Measurements from ENCODE around the gene FAM131A. TPM values are rescaled to one million over a fixed set of nuclear protein-coding genes. Genes with fewer than 3 reads are reported as not detected.

The FAM131A gene
- total and polyA plus RNA-seq, 5 experiments from 2014 or later, result 0.98 to 9.0 (median 1.8) TPM

DNA sequence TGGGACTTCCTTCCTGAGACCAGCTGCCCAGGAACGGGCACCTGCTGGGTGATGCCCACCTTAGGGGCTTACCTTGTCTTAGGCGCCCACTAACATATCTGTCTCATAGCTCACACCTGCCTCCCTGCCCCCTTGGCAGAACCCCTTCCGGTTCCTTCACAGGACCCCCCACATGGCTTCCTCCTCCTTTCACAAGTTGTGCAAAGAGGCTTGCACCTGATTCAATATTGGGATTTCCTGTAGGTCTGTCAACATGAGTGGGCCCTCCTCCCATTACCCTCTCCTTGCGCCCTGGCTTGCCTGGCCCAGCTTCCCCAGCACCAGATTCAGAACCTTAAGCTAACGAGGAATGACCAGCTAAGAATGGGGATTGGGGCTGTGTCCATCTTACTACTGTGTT lies 40.0 kb downstream of the FAM131A start:
- POLR2A ChIA-PET, result interaction anchor here (0.7 kb wide), 1 partner anchor 18 kb away, joined by 3 read pairs; no protein-coding TSS in a partner anchor
- peaks cover 5 to 25% (median 13%) of the 10 kb centered on the region in 4 donors for H3K4me1 Mint-ChIP-seq
- H3K27ac Mint-ChIP-seq, result no peak overlapping the region
- no peak for ATAC-seq
- peaks cover 20 to 49% (median 38%) of the 10 kb centered on the region in 5 donors for H3K27me3 Mint-ChIP-seq
- DNase-seq, result no peak
- H3K9me3 Mint-ChIP-seq, result no peaks in the 10 kb centered on the region
- H3K4me3 Mint-ChIP-seq, result peak overlapping the region in 1 of 10 donors; percentile 24
- peaks cover 0 to 4% (median 0%) of the 10 kb centered on the region in 3 donors for H3K36me3 Mint-ChIP-seq

DNA sequence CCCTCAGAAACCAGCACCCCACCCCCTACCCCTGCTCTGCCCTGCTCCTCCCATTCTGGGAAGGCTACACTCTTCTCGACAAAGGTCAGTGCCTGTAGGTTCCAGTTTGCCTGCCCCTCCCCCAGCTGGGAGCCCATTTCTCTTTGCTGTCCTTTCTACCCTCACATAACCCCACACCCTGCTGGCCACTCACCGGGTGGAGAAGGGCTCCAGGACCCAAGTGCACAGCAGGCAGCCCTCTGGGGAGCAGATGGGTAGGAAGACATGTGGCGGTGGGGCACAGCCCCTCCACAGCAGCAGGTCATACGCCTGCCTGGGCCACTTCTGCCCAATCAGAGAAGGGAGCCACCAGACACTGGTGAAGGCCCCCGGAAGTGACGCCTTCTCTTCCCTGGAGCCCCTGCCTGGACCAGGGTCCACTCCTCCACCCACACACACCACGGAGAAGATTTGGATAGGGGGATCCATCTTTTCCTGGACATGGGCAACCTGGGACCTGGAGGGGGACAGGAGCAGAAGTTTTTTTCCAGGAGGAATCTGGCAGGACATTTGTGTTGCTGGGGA lies 40.6 kb downstream of the FAM131A start, which contains the start of gene THPO:
Gene THPO, minus strand, starts transcription at position 326 of the 564 bp plus-strand sequence. CDS start 1,948 bp downstream, outside the sequence.
- H3K4me3 Mint-ChIP-seq, result peak within 1 kb of the TSS; percentile 42 to 81 (median 72)
- H3K9me3 Mint-ChIP-seq, result no peaks in the 10 kb centered on the region
- peak within 1 kb of the TSS in 4 of 10 donors; percentile 1 to 58 (median 41) for H3K27ac Mint-ChIP-seq
- peaks cover 20 to 54% (median 40%) of the 10 kb centered on the region in 5 donors for H3K27me3 Mint-ChIP-seq
- ATAC-seq, result no peak
- POLR2A ChIA-PET, result interaction anchor here (1.1 kb wide), 1 partner anchor 14 kb away, joined by 3 read pairs; no protein-coding TSS in a partner anchor
- H3K36me3 Mint-ChIP-seq, result peaks cover 0 to 4% (median 0%) of the 10 kb centered on the region in 3 donors
- no peak for DNase-seq
- peaks cover 7 to 25% (median 13%) of the 10 kb centered on the region in 4 donors for H3K4me1 Mint-ChIP-seq

DNA sequence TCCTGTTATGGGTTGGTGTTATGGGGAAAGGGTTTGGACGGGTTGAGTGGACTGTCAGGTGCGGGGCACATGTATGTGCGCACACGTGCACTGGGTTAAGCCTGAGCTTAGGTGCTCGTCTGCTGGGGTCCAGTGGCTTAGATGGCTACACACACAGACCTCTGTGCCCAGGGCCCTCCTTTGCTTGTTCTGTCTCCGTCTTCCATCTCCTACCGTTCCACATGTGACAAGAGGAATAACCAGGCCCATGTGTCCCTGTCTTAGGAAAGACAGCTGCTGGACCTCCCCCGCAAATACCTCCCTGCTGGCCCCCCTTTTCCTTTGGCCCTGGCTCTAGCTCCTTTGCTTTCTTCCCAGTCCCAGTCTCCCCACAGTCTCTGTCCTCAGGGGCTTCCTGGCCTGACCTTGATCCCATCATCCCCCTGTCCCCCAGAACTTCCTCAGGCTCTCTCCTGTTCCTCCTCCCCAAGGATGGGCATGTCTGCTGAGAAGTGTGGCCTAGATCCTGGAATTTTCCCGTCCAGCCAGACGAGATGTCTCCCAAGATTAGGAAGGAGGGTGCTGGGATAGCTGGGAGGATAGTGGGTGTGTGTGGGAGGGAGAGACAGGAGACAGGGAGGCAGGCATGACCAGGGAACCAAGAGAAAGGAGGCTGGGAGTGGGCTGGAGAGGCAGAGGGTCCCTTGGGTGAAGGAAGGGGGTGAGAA lies 41.4 kb downstream of the FAM131A start:
- Mint-ChIP-seq H3K4me3 (peak overlapping the region; percentile 53 to 81 (median 72)), H3K9me3 (no peaks in the 10 kb centered on the region), H3K4me1 (peaks cover 7 to 25% (median 13%) of the 10 kb centered on the region in 4 donors), H3K36me3 (peaks cover 0 to 4% (median 0%) of the 10 kb centered on the region in 3 donors), H3K27me3 (peaks cover 20 to 63% (median 41%) of the 10 kb centered on the region in 5 donors), H3K27ac (peak overlapping the region in 3 of 10 donors; percentile 40 to 58 (median 42))
- DNase-seq (no peak), ATAC-seq (no peak)
- POLR2A ChIA-PET, result interaction anchor here (1.1 kb wide), 1 partner anchor 15 kb away, joined by 3 read pairs; no protein-coding TSS in a partner anchor

DNA sequence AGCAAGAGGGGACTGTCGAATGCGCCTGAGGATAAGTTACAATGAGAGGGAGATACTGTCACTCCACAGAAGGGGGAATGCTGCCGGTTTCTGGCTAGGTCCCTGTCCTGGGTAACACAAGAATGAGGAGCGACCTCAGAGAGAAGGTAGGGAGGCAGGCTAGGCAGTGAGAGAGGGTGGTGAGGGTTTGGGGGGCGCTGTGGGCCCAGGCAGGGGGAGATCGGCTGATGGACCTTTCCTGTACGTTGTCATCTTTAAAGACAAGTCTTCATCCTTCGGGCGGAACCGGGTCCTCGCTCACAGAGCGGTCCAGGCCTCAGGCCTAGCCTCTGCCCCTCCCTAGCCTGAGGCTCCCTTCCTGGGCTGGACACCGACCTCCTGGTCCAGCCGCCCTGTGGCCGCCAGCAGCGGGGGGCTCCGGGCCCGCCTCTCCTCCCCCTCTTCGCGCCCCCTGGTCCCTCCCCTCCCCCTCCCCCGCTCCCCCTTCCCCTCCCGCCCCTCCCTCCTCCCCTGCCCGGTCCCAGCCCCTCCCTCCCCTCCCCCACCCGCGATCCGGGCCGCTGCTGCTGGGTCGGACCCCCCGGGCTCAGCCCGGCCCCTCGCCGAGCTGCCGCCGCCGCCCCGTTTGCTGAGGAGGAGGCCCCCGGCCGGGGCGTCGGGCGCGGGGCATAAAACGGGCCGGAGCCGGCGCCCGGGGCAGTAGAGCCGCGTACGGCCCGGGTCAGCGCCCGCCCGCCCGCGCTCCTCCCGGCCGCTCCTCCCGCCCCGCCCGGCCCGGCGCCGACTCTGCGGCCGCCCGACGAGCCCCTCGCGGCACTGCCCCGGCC lies 42.2 kb downstream of the FAM131A start, which contains the start of gene CHRD:
Gene CHRD, plus strand, starts transcription at position 697 of the 827 bp plus-strand sequence. CDS start 265 bp downstream, outside the sequence.
- Mint-ChIP-seq H3K4me1 (peaks cover 7 to 25% (median 13%) of the 10 kb centered on the region in 4 donors), H3K9me3 (no peaks in the 10 kb centered on the region), H3K4me3 (peak within 1 kb of the TSS; percentile 66 to 86 (median 80)), H3K27ac (peak within 1 kb of the TSS in 3 of 10 donors; percentile 40 to 58 (median 42)), H3K36me3 (peaks cover 0 to 4% (median 0%) of the 10 kb centered on the region in 3 donors), H3K27me3 (peaks cover 23 to 71% (median 44%) of the 10 kb centered on the region in 5 donors)
- POLR2A ChIA-PET, result interaction anchor here (1.1 kb wide), 1 partner anchor 16 kb away, joined by 3 read pairs; no protein-coding TSS in a partner anchor
- peak in 1 of 2 donors; percentile 12 for ATAC-seq
- no peak for DNase-seq

DNA sequence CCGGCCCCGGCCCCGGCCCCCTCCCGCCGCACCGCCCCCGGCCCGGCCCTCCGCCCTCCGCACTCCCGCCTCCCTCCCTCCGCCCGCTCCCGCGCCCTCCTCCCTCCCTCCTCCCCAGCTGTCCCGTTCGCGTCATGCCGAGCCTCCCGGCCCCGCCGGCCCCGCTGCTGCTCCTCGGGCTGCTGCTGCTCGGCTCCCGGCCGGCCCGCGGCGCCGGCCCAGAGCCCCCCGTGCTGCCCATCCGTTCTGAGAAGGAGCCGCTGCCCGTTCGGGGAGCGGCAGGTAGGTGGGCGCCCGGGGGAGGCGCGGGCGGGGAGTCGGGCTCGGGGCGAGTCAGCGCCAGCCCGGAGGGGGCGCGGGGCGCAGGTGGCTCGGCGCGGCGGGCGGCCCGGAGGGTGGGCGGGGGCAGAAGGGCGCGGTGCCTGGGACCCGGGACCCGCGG lies 42.8 kb downstream of the FAM131A start:
- Mint-ChIP-seq H3K27me3 (peaks cover 27 to 77% (median 46%) of the 10 kb centered on the region in 5 donors), H3K4me3 (peak overlapping the region in 1 of 10 donors; percentile 70), H3K36me3 (peaks cover 0 to 4% (median 0%) of the 10 kb centered on the region in 3 donors), H3K4me1 (peaks cover 7 to 25% (median 13%) of the 10 kb centered on the region in 4 donors), H3K9me3 (no peaks in the 10 kb centered on the region), H3K27ac (no peak overlapping the region)
- POLR2A ChIA-PET, result interaction anchor here (1.2 kb wide), 1 partner anchor 16 kb away, joined by 6 read pairs; no protein-coding TSS in a partner anchor
- DNase-seq (peak in 2 of 10 donors; percentile 10), ATAC-seq (peak; percentile 37 to 54)

DNA sequence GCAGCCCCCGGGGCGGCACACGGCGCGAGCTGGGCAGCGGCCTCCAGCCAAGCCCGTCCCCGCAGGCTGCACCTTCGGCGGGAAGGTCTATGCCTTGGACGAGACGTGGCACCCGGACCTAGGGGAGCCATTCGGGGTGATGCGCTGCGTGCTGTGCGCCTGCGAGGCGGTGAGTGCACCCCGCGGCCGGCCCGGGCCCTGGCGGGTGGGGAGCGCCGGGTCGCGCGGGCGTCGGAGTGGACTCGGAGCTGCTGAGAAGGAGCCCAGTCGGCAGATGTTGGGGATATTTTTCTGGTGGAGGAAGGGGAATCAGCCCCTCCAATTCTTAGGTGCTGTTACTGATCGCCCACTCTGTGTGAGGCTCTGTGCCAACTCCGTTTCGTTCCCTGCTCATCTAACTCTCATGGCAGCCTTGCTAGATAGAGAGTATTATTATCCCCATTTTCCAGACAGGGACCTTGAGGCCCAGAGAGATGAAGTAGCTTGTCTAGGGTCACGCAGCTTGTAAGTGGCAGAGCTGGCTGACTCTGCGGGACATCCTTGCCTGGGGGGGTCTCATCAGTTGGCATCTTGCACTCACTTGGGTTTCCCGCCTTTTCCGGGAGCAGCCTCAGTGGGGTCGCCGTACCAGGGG lies 43.3 kb downstream of the FAM131A start:
- POLR2A ChIA-PET, result interaction anchor here (1.2 kb wide), 1 partner anchor 17 kb away, joined by 6 read pairs; no protein-coding TSS in a partner anchor
- Mint-ChIP-seq H3K27me3 (peaks cover 27 to 81% (median 46%) of the 10 kb centered on the region in 5 donors), H3K36me3 (peaks cover 0 to 4% (median 0%) of the 10 kb centered on the region in 3 donors), H3K27ac (peak overlapping the region in 1 of 10 donors; percentile 5), H3K4me3 (peak overlapping the region; percentile 66 to 86 (median 80)), H3K4me1 (peaks cover 7 to 25% (median 13%) of the 10 kb centered on the region in 4 donors), H3K9me3 (no peaks in the 10 kb centered on the region)
- DNase-seq, result peak in 3 of 10 donors; percentile 6 to 26 (median 24)
- peak; percentile 69 to 71 for ATAC-seq

DNA sequence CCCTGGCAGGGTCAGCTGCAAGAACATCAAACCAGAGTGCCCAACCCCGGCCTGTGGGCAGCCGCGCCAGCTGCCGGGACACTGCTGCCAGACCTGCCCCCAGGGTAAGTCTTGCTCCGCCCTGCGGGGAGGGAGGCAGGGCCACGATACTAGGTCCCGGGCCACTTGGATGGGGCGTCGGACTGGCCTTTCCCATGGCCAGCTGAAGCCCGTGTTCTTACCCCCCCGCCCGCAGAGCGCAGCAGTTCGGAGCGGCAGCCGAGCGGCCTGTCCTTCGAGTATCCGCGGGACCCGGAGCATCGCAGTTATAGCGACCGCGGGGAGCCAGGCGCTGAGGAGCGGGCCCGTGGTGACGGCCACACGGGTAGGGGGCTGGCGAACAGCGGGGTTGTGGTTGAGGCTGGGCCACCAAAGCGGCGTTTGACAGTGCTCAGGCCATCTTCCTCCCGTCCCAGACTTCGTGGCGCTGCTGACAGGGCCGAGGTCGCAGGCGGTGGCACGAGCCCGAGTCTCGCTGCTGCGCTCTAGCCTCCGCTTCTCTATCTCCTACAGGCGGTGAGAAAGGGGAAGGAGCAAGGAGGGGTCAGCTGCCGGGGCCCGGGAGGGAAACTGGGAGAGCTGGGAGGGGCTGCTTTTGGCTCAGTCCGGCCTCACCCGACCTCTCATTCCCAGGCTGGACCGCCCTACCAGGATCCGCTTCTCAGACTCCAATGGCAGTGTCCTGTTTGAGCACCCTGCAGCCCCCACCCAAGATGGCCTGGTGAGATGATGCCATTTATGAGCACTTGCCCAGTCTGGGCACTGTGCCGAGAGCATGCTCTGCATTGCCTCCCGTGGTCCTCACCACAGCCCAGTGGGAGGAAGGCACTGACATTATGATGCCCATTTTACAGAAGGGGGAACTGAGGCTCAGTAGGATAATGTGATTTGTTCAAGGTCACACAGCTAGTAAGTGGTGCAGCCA lies 44.1 kb downstream of the FAM131A start:
- peak in 1 of 10 donors; percentile 18 for DNase-seq
- POLR2A ChIA-PET, result interaction anchor here (1.2 kb wide), 1 partner anchor 17 kb away, joined by 6 read pairs; no protein-coding TSS in a partner anchor
- Mint-ChIP-seq H3K4me1 (peaks cover 7 to 25% (median 13%) of the 10 kb centered on the region in 4 donors), H3K36me3 (peaks cover 0 to 4% (median 0%) of the 10 kb centered on the region in 3 donors), H3K27ac (no peak overlapping the region), H3K27me3 (peaks cover 29 to 84% (median 42%) of the 10 kb centered on the region in 5 donors), H3K4me3 (peak overlapping the region; percentile 65 to 84 (median 80)), H3K9me3 (no peaks in the 10 kb centered on the region)
- ATAC-seq, result peak; percentile 43 to 45

DNA sequence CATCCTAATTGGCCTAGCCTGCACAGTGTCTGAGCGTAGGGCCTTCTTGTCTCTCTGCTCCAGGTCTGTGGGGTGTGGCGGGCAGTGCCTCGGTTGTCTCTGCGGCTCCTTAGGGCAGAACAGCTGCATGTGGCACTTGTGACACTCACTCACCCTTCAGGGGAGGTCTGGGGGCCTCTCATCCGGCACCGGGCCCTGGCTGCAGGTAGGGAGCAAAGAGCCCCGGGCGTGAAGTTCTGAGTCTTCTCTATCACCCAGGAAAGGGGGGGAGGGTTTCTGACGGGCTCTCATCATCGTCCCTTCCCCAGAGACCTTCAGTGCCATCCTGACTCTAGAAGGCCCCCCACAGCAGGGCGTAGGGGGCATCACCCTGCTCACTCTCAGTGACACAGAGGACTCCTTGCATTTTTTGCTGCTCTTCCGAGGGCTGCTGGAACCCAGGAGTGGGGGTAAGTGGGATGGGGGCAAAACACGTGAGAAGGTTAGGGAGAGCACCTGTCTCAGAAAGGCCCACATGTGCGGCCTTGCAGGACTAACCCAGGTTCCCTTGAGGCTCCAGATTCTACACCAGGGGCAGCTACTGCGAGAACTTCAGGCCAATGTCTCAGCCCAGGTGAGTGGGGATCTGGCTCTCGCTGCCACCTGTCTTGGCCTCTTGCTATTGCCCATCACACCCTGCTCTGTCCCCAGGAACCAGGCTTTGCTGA lies 45.1 kb downstream of the FAM131A start:
- POLR2A ChIA-PET, result no interaction called here
- Mint-ChIP-seq H3K4me3 (peak overlapping the region in 4 of 10 donors; percentile 18 to 82 (median 26)), H3K4me1 (peaks cover 7 to 22% (median 12%) of the 10 kb centered on the region in 4 donors), H3K9me3 (no peaks in the 10 kb centered on the region), H3K36me3 (peaks cover 0 to 4% (median 0%) of the 10 kb centered on the region in 3 donors), H3K27me3 (peaks cover 26 to 80% (median 42%) of the 10 kb centered on the region in 5 donors), H3K27ac (peak overlapping the region in 1 of 10 donors; percentile 25)
- DNase-seq, result no peak
- no peak for ATAC-seq

DNA sequence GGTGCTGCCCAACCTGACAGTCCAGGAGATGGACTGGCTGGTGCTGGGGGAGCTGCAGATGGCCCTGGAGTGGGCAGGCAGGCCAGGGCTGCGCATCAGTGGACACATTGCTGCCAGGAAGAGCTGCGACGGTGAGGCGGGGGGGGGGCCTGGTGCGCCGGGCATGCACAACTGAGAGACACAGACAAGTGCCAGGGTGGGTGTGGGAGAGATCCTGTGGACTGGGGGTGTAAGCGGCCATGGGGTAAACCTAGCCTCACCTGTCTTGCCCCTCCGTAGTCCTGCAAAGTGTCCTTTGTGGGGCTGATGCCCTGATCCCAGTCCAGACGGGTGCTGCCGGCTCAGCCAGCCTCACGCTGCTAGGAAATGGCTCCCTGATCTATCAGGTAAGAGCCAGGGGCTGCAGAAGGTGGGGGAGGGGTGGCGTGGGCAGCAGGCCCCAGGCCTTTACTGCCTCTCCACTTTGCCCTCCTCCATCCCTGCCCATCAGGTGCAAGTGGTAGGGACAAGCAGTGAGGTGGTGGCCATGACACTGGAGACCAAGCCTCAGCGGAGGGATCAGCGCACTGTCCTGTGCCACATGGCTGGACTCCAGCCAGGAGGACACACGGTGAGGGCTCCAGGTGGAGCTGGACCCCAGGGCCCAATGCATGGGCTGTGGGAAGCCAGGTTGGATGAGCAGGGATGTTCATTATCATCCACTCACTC lies 45.8 kb downstream of the FAM131A start:
- H3K27ac Mint-ChIP-seq, result peak overlapping the region in 1 of 10 donors; percentile 29
- no peaks in the 10 kb centered on the region for H3K9me3 Mint-ChIP-seq
- H3K4me1 Mint-ChIP-seq, result peaks cover 5 to 15% (median 10%) of the 10 kb centered on the region in 4 donors
- POLR2A ChIA-PET, result interaction anchor here (0.7 kb wide), 1 partner anchor 306 kb away, joined by 3 read pairs; no protein-coding TSS in a partner anchor
- DNase-seq (no peak), ATAC-seq (no peak)
- H3K27me3 Mint-ChIP-seq, result peaks cover 26 to 73% (median 42%) of the 10 kb centered on the region in 5 donors
- peaks cover 0 to 4% (median 0%) of the 10 kb centered on the region in 3 donors for H3K36me3 Mint-ChIP-seq
- H3K4me3 Mint-ChIP-seq, result peak overlapping the region in 1 of 10 donors; percentile 19

All from naive thymus-derived CD8-positive, alpha-beta T cell (primary cell).